ENCODE measurements around the gene STN1. TPM values are rescaled to one million over a fixed set of nuclear protein-coding genes. Genes with fewer than 3 reads are reported as not detected.

The STN1 gene
- total RNA-seq, 1 experiment from 2014 or later, result 28.9 TPM

GRCh38 chr10:103884681-103885139 lies 33.3 kb downstream of the STN1 start:
- no peaks in the 10 kb centered on the region for H3K4me1 ChIP-seq (ENCODE audit: control insufficient read depth, insufficient read depth, low read length)
- no peak overlapping the region for H3K4me3 ChIP-seq (ENCODE audit: low read depth in 2 of 2, low read length in 2 of 2)
- H3K27ac ChIP-seq (ENCODE audit: low read length), result 0 out of 2 replicates have a peak overlapping the region, but pooled peaks have one; percentile 1
- intact Hi-C loops (cut with micrococcal nuclease; ENCODE audit: unreplicated experiment), result loop anchor here (1.0 to 5.0 kb wide), 5 partner anchors 83 to 323 kb away; partner anchors contain the start of genes SFR1 and SLK
- ATAC-seq, result peak; percentile 86
- no TSS peak for BruUV-seq (replicated peaks)
- H3K9me3 ChIP-seq (ENCODE audit: control insufficient read depth, insufficient read depth, low read depth, low read length), result no peaks in the 10 kb centered on the region
- no peaks in the 10 kb centered on the region; the same call in 1 of the 2 replicates for H3K36me3 ChIP-seq (ENCODE audit: control insufficient read depth, insufficient read depth, low read length)
- ChIA-PET CTCF (interaction anchor here (0.7 to 1.5 kb wide), 2 partner anchors 85 to 172 kb away, joined by 5 to 9 read pairs; no protein-coding TSS in a partner anchor), POLR2A (no interaction called here)
- TF ChIP-seq, protein P1, sequence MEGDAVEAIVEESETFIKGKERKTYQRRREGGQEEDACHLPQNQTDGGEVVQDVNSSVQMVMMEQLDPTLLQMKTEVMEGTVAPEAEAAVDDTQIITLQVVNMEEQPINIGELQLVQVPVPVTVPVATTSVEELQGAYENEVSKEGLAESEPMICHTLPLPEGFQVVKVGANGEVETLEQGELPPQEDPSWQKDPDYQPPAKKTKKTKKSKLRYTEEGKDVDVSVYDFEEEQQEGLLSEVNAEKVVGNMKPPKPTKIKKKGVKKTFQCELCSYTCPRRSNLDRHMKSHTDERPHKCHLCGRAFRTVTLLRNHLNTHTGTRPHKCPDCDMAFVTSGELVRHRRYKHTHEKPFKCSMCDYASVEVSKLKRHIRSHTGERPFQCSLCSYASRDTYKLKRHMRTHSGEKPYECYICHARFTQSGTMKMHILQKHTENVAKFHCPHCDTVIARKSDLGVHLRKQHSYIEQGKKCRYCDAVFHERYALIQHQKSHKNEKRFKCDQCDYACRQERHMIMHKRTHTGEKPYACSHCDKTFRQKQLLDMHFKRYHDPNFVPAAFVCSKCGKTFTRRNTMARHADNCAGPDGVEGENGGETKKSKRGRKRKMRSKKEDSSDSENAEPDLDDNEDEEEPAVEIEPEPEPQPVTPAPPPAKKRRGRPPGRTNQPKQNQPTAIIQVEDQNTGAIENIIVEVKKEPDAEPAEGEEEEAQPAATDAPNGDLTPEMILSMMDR (IDR thresholded peaks at IDR 0.05), result peak; percentile 88
- TF ChIP-seq SIN3A (IDR thresholded peaks at IDR 0.05; ENCODE audit: borderline replicate concordance, insufficient read depth, low read depth, low read length), result no peak
- no peaks in the 10 kb centered on the region for H3K27me3 ChIP-seq (ENCODE audit: control insufficient read depth, insufficient read depth, low read length)
- DNase-seq (ENCODE audit: low read depth, low spot score), result peak; percentile 52
- in situ Hi-C loops (cut with HindIII; ENCODE audit: low pct_unique_long_range_greater_than_20kb, low sequenced_read_pairs), result no loop called here

DNA sequence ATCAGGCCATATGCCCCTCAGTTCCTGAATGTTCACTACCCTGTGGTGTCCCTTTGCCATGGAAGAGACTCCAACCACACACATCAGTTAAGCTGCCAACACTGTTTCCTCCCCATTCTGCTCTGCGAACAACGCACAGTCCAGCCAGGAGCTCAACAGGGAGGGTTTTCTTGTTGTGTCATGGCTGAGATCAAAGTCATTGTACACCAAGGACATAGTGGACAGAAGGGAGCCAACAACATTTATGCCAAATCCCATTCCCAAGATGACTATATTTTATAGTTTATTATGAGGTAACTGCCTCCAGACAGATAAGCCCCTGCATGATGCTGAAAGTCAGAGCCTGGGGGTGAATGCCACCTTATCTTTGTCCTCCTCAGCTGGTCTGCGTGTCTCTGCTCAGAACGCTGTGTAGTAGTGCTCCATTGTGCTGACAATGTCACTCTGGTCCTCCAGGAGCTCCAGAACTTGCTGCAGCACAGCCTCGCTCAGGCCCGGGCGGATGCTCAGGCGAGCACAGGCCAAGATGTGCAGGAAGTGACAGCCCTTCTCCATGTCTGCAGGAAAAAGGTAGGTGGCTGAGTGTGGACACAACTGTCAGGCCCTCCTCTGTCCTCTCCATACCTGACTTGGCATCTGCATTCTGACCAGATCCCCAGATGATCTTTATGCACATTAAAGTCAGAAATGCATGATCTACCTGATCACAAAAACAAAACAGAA lies 35.5 kb downstream of the STN1 start:
- H3K27ac ChIP-seq (ENCODE audit: low read length), result no peak overlapping the region

More for the DNA sequence above, 35.5 kb downstream of the STN1 start:
- H3K4me3 ChIP-seq (ENCODE audit: low read depth in 2 of 2, low read length in 2 of 2), result no peak overlapping the region
- in situ Hi-C loops (cut with HindIII; ENCODE audit: low pct_unique_long_range_greater_than_20kb, low sequenced_read_pairs) (no loop called here), intact Hi-C loops (cut with micrococcal nuclease; ENCODE audit: unreplicated experiment) (no loop called here)
- H3K36me3 ChIP-seq (ENCODE audit: control insufficient read depth, insufficient read depth, low read length), result no peaks in the 10 kb centered on the region; the same call in 1 of the 2 replicates
- no TSS peak for BruUV-seq (replicated peaks)
- CTCF ChIA-PET, result no interaction called here
- no peaks in the 10 kb centered on the region for H3K9me3 ChIP-seq (ENCODE audit: control insufficient read depth, insufficient read depth, low read depth, low read length)
- POLR2A ChIA-PET, result no interaction called here
- no peaks in the 10 kb centered on the region for H3K4me1 ChIP-seq (ENCODE audit: control insufficient read depth, insufficient read depth, low read length)
- no peak for ATAC-seq
- H3K27me3 ChIP-seq (ENCODE audit: control insufficient read depth, insufficient read depth, low read length), result no peaks in the 10 kb centered on the region
- no peak for TF ChIP-seq POLR2AphosphoS5 (IDR thresholded peaks at IDR 0.05; ENCODE audit: low read depth, low read length)
- TF ChIP-seq, protein P1 (IDR thresholded peaks at IDR 0.05), result no peak
- TF ChIP-seq TCF7L2 (IDR thresholded peaks at IDR 0.05; ENCODE audit: low read depth, low read length), result no peak
- no peak for TF ChIP-seq REST (IDR thresholded peaks at IDR 0.05; ENCODE audit: insufficient read depth in 1 of 2, low read depth in 2 of 2, low read length in 1 of 2)
- no peak for TF ChIP-seq SIN3A (IDR thresholded peaks at IDR 0.05; ENCODE audit: borderline replicate concordance, insufficient read depth, low read depth, low read length)
- no peak for DNase-seq (ENCODE audit: low read depth, low spot score)
